SK-N-SH (cell line): Measurements from ENCODE around the gene MAGEA10. TPM values are rescaled to one million over a fixed set of nuclear protein-coding genes. Genes with fewer than 3 reads are reported as not detected.

ENCODE experiments used
- CTCF ChIA-PET: fragments of 300-600, 350-600 bp; formaldehyde crosslinking; extraction: SDS; loops from one replicate; lab custom pipeline; 2021; lab: Yijun Ruan, JAX
- POLR2A ChIA-PET: fragments of 350-600 bp; sonication (Branson Sonifier 250); formaldehyde crosslinking; extraction: SDS; loops from one replicate; lab custom pipeline; 2020; ENCODE audit warnings: antibody characterized with exemption, inconsistent platforms; lab: Yijun Ruan, JAX
- DNase-seq: peaks from one replicate; pipeline ENCODE4 v3.0.0; 2012
- H2AFZ ChIP-seq: fragments of 200-600 bp; sonication (generic); 2 replicates; pipeline ENCODE4 v1.8.1; 2016; ENCODE audit warnings: antibody characterized with exemption, mild to moderate bottlenecking, low read depth
- H3F3A ChIP-seq: fragments of 200-600 bp; sonication (generic); replicated peaks from 2 replicates; pipeline ENCODE3; 2016; ENCODE audit warnings: antibody characterized with exemption, mild to moderate bottlenecking; ENCODE audit not compliant: insufficient read depth
- H3K27ac ChIP-seq, 2 experiments: fragments of 200-500 bp in 1 of 2; fragments of 200-600 bp in 1 of 2; sonication (Bioruptor generic) in 1 of 2; sonication (generic), shearing (Covaris generic) in 1 of 2; 2 replicates each; pipeline versions ENCODE4 v1.5.1 to v1.6.1; 2014 to 2016; ENCODE audit warnings: low read depth in 2 of 2, inconsistent platforms in 1 of 2, low read length in 1 of 2, mild to moderate bottlenecking in 1 of 2, mixed read lengths in 1 of 2
- H3K27me3 ChIP-seq: fragments of 200-600 bp; sonication (generic), shearing (Covaris generic); 2 replicates; pipeline ENCODE4 v1.6.1; 2016; ENCODE audit warnings: mixed run types; ENCODE audit not compliant: insufficient read depth
- H3K36me3 ChIP-seq, 2 experiments: fragments of 200-500 bp in 1 of 2; fragments of 200-600 bp in 1 of 2; sonication (Bioruptor generic) in 1 of 2; sonication (generic) in 1 of 2; replicated peaks in 1 of 2; 2 replicates each; pipeline versions ENCODE3 to v1.5.1; 2014 to 2016; ENCODE audit warnings: low read length in 1 of 2, mild to moderate bottlenecking in 1 of 2; ENCODE audit not compliant: insufficient read depth in 2 of 2, control insufficient read depth in 1 of 2
- H3K4me1 ChIP-seq, 2 experiments: fragments of 200-500 bp in 1 of 2; fragments of 200-600 bp in 1 of 2; sonication (Bioruptor generic) in 1 of 2; sonication (generic), shearing (Covaris generic) in 1 of 2; 2 replicates each; pipeline versions ENCODE4 v1.5.1 to v1.6.1; 2014 to 2016; ENCODE audit warnings: low read depth in 1 of 2, low read length in 1 of 2, mixed run types in 1 of 2; ENCODE audit not compliant: insufficient read depth in 2 of 2, control insufficient read depth in 1 of 2
- H3K4me2 ChIP-seq: fragments of 200-600 bp; sonication (generic), shearing (Covaris generic); 2 replicates; pipeline ENCODE4 v1.6.1; 2017; ENCODE audit warnings: mixed run types
- H3K4me3 ChIP-seq, 2 experiments: fragments of 200-500 bp in 1 of 2; fragments of 200-600 bp in 1 of 2; sonication (Bioruptor generic) in 1 of 2; sonication (generic), shearing (Covaris generic) in 1 of 2; 2 replicates each; pipeline versions ENCODE4 v1.5.1 to v1.8.1; 2014 to 2016; ENCODE audit warnings: low read depth in 2 of 2, inconsistent platforms in 1 of 2, low read length in 1 of 2, mild to moderate bottlenecking in 1 of 2, mixed read lengths in 1 of 2, moderate library complexity in 1 of 2
- H3K79me2 ChIP-seq: fragments of 200-600 bp; sonication (generic); 2 replicates; pipeline ENCODE4 v1.8.1; 2017; ENCODE audit warnings: mild to moderate bottlenecking; ENCODE audit not compliant: insufficient read depth
- H3K9ac ChIP-seq: fragments of 200-600 bp; sonication (generic); 2 replicates; pipeline ENCODE4 v1.6.1; 2017; ENCODE audit warnings: mixed run types
- H3K9me2 ChIP-seq: fragments of 200-600 bp; sonication (generic); 2 replicates; pipeline ENCODE4 v1.6.1; 2017; ENCODE audit warnings: mixed run types
- H3K9me3 ChIP-seq: fragments of 200-600 bp; sonication (generic); 2 replicates; pipeline ENCODE4 v1.6.1; 2017; ENCODE audit warnings: mixed run types, mild to moderate bottlenecking, moderate library complexity
- H4K20me1 ChIP-seq: fragments of 200-600 bp; sonication (generic); 2 replicates; pipeline ENCODE4 v1.6.1; 2017; ENCODE audit warnings: mild to moderate bottlenecking, mixed run types; ENCODE audit not compliant: insufficient read depth
- CHD2 ChIP-seq: fragments of 150-350 bp; IDR thresholded peaks from 2 replicates; pipeline ENCODE4 v1.6.1; 2018; ENCODE audit warnings: low read length; ENCODE audit not compliant: partially characterized antibody
- ELF1 ChIP-seq: IDR thresholded peaks from 2 replicates; pipeline ENCODE4 v1.4.0; 2012
- EP300 ChIP-seq, 2 experiments: IDR thresholded peaks; 2 replicates each; pipeline versions ENCODE4 v1.4.0 to v1.6.1; 2012; ENCODE audit warnings: borderline replicate concordance in 1 of 2, low read depth in 1 of 2, low read length in 1 of 2
- FOSL2 ChIP-seq: IDR thresholded peaks from 2 replicates; pipeline ENCODE4 v1.4.0; 2012; ENCODE audit warnings: low read depth, mild to moderate bottlenecking, moderate library complexity, borderline replicate concordance
- GATA2 ChIP-seq: sonication (generic); formaldehyde crosslinking; IDR thresholded peaks from 2 replicates; pipeline ENCODE4 v1.5.0; 2020; ENCODE audit warnings: mild to moderate bottlenecking, missing genetic modification reagents
- MXI1 ChIP-seq: IDR thresholded peaks from 2 replicates; pipeline ENCODE4 v1.6.1; 2012; ENCODE audit warnings: mild to moderate bottlenecking, low read depth, low read length, improper control_type of control experiment
- NFIC ChIP-seq: IDR thresholded peaks from 2 replicates; pipeline ENCODE4 v1.4.0; 2012; ENCODE audit warnings: borderline replicate concordance
- POLR2AphosphoS5 ChIP-seq: IDR thresholded peaks from 2 replicates; pipeline ENCODE4 v1.6.1; 2012; ENCODE audit warnings: low read depth, low read length
- RAD21 ChIP-seq: IDR thresholded peaks from 2 replicates; pipeline ENCODE4 v1.6.1; 2012; ENCODE audit warnings: mild to moderate bottlenecking, low read length
- SMC3 ChIP-seq: IDR thresholded peaks from 2 replicates; pipeline ENCODE4 v1.6.1; 2012; ENCODE audit warnings: low read depth, low read length, improper control_type of control experiment
- WGBS: methylation state at CpG from one replicate; pipeline ENCODE4 v1.1.6; 2017; ENCODE audit warnings: low lambda C conversion rate; 5-methylcytosine and 5-hydroxymethylcytosine counted together
- polyA plus RNA-seq, 3 experiments: library from polyadenylated mRNA; depleted of rRNA; stranded (reverse); fragments of >200 nt; gene quantifications; 2 replicates each; pipeline ENCODE4 v1.2.3, GENCODE V29; 2012
- TF ChIP-seq, protein P1 (sequence below): fragments of 150-350 bp; IDR thresholded peaks from 2 replicates; pipeline ENCODE4 v1.6.1; 2017; ENCODE audit warnings: antibody characterized with exemption, low read length, low read depth, borderline replicate concordance
- TF ChIP-seq, protein P2 (sequence below): IDR thresholded peaks from 2 replicates; pipeline ENCODE4 v1.4.0; 2012; ENCODE audit warnings: low read depth, borderline replicate concordance
- TF ChIP-seq, protein P3 (sequence below): fragments of 150-350 bp; IDR thresholded peaks from 2 replicates; pipeline ENCODE4 v1.6.1; 2016; ENCODE audit warnings: mild to moderate bottlenecking, low read depth, low read length
- TF ChIP-seq, protein P4 (sequence below): IDR thresholded peaks from 2 replicates; pipeline ENCODE4; 2012

Gene MAGEA10
- polyA plus RNA-seq, 1 of the 3 experiments (the other 2 are of a cell fraction), result 49.8 TPM

DNA sequence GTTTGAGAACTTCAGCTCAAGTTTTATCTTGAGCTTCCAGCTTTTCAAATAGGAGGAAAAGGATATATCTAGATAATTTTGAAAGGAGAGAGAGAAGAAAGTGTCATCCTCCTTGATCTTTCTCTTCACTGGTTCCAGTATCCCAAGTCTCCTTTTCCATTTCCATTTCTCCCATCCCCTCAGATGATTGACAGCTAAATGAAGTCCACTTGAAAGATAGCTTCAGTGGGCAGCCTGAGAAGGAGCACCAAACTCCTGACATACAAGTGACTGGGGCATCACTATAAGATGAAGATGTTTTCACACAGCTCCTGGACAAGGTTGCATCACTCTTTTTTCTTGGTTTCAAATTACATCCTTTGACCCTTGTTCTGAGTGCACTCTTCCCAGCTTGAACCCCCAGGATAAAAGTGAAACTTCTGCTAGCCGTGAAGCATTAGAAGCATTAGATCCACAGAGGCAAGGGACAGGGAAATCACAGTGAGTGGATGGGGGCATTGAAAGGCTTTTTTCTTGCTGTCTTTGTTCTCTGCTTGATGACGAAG lies 17.5 kb upstream of the MAGEA10 start:
- no peaks in the 10 kb centered on the region for H4K20me1 ChIP-seq
- TF ChIP-seq CHD2 (no peak), MXI1 (no peak), SMC3 (no peak), FOSL2 (no peak), NFIC (no peak), ELF1 (no peak)
- TF ChIP-seq, protein P1, sequence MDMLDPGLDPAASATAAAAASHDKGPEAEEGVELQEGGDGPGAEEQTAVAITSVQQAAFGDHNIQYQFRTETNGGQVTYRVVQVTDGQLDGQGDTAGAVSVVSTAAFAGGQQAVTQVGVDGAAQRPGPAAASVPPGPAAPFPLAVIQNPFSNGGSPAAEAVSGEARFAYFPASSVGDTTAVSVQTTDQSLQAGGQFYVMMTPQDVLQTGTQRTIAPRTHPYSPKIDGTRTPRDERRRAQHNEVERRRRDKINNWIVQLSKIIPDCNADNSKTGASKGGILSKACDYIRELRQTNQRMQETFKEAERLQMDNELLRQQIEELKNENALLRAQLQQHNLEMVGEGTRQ, result no peak
- TF ChIP-seq, protein P2, sequence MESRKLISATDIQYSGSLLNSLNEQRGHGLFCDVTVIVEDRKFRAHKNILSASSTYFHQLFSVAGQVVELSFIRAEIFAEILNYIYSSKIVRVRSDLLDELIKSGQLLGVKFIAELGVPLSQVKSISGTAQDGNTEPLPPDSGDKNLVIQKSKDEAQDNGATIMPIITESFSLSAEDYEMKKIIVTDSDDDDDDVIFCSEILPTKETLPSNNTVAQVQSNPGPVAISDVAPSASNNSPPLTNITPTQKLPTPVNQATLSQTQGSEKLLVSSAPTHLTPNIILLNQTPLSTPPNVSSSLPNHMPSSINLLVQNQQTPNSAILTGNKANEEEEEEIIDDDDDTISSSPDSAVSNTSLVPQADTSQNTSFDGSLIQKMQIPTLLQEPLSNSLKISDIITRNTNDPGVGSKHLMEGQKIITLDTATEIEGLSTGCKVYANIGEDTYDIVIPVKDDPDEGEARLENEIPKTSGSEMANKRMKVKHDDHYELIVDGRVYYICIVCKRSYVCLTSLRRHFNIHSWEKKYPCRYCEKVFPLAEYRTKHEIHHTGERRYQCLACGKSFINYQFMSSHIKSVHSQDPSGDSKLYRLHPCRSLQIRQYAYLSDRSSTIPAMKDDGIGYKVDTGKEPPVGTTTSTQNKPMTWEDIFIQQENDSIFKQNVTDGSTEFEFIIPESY, result no peak
- TF ChIP-seq, protein P3, sequence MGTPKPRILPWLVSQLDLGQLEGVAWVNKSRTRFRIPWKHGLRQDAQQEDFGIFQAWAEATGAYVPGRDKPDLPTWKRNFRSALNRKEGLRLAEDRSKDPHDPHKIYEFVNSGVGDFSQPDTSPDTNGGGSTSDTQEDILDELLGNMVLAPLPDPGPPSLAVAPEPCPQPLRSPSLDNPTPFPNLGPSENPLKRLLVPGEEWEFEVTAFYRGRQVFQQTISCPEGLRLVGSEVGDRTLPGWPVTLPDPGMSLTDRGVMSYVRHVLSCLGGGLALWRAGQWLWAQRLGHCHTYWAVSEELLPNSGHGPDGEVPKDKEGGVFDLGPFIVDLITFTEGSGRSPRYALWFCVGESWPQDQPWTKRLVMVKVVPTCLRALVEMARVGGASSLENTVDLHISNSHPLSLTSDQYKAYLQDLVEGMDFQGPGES, result no peak
- H3K27me3 ChIP-seq, result no peaks in the 10 kb centered on the region
- H3K9ac ChIP-seq, result no peak overlapping the region
- no peaks in the 10 kb centered on the region for H3K36me3 ChIP-seq
- no peaks in the 10 kb centered on the region for H3K9me2 ChIP-seq
- H3K4me2 ChIP-seq, result no peak overlapping the region
- no peak overlapping the region for H3K4me3 ChIP-seq
- no peaks in the 10 kb centered on the region for H3K4me1 ChIP-seq
- CTCF ChIA-PET, result no interaction called here
- H3K79me2 ChIP-seq, result no peaks in the 10 kb centered on the region
- no peak overlapping the region for H2AFZ ChIP-seq
- no peak overlapping the region for H3K27ac ChIP-seq
- no peaks in the 10 kb centered on the region for H3K9me3 ChIP-seq
- WGBS, result 17% methylated on average over 2 of the region's 2 CpGs
- no peaks in the 10 kb centered on the region for H3F3A ChIP-seq
- POLR2A ChIA-PET, result interaction anchor here (0.7 kb wide), 1 partner anchor 651 kb away, joined by 3 read pairs; no protein-coding TSS in a partner anchor
- no peak for DNase-seq

DNA sequence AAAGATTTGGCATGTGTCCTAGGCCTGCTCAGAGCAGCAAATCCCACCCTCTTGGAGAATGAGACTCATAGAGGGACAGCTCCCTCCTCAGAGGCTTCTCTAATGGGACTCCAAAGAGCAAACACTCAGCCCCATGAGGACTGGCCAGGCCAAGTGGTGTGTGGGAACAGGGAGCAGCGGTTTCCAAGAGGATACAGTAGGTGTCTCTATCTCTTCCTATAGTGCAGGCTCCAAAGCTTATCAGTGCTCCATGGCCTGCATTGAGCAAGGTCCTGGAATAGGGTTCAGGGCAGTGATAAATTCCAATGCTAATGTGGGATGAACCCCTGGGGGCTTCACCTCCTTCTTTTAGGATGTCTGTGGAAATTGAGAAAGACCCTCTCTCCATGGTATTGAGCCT lies 15.7 kb upstream of the MAGEA10 start:
- no peak overlapping the region for H3K27ac ChIP-seq
- no peaks in the 10 kb centered on the region for H4K20me1 ChIP-seq
- no peak overlapping the region for H3K4me2 ChIP-seq
- H3K79me2 ChIP-seq, result no peaks in the 10 kb centered on the region
- WGBS, result 17% methylated on average over 1 of the region's 1 CpG
- no peaks in the 10 kb centered on the region for H3K4me1 ChIP-seq
- no peak overlapping the region for H3K9ac ChIP-seq
- H3K27me3 ChIP-seq, result no peaks in the 10 kb centered on the region
- no peak for DNase-seq
- H3K36me3 ChIP-seq, result no peaks in the 10 kb centered on the region
- no peak overlapping the region for H2AFZ ChIP-seq
- no peak overlapping the region for H3K4me3 ChIP-seq
- no peaks in the 10 kb centered on the region for H3F3A ChIP-seq
- no peaks in the 10 kb centered on the region for H3K9me3 ChIP-seq
- ChIA-PET CTCF (no interaction called here), POLR2A (no interaction called here)
- no peaks in the 10 kb centered on the region for H3K9me2 ChIP-seq
- TF ChIP-seq GATA2 (CRISPR knock-in tag), result no peak
- TF ChIP-seq, protein P4, sequence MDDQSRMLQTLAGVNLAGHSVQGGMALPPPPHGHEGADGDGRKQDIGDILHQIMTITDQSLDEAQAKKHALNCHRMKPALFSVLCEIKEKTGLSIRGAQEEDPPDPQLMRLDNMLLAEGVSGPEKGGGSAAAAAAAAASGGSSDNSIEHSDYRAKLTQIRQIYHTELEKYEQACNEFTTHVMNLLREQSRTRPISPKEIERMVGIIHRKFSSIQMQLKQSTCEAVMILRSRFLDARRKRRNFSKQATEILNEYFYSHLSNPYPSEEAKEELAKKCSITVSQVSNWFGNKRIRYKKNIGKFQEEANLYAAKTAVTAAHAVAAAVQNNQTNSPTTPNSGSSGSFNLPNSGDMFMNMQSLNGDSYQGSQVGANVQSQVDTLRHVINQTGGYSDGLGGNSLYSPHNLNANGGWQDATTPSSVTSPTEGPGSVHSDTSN, result no peak
- TF ChIP-seq RAD21, result no peak
- TF ChIP-seq POLR2AphosphoS5, result no peak
- TF ChIP-seq FOSL2, result no peak
- no peak for TF ChIP-seq EP300 (IDR thresholded peaks at IDR 0.05; ENCODE audit: borderline replicate concordance in 1 of 2, low read depth in 1 of 2, low read length in 1 of 2)
